CD14-positive monocyte (primary cell): ENCODE data around the gene FNDC1. TPM values are rescaled to one million over a fixed set of nuclear protein-coding genes. Genes with fewer than 3 reads are reported as not detected.

Source experiments
- DNase-seq, 3 donors: peaks; one replicate each; pipeline ENCODE4 v3.0.0-alpha.2; 2011 to 2022
- H2AFZ ChIP-seq: 2 replicates; pipeline ENCODE4 v1.6.0; 2012; ENCODE audit warnings: mild to moderate bottlenecking, low read depth, low read length, inconsistent platforms; ENCODE audit not compliant: insufficient read depth, poor library complexity, severe bottlenecking
- H3K27ac ChIP-seq, 2 donors: 1 replicate in 1 of 2; 2 replicates in 1 of 2; pipeline ENCODE4 v1.5.1; 2012 to 2013; ENCODE audit warnings: low read length in 2 of 2, control low read depth in 1 of 2, inconsistent platforms in 1 of 2, low read depth in 1 of 2, mild to moderate bottlenecking in 1 of 2
- H3K27me3 ChIP-seq, 2 donors: one replicate each; pipeline versions ENCODE4 v1.6.0 to v1.6.1; 2011 to 2013; ENCODE audit warnings: low read length in 2 of 2; ENCODE audit not compliant: control insufficient read depth in 2 of 2, insufficient read depth in 2 of 2
- H3K36me3 ChIP-seq, 2 donors: replicated peaks in 1 of 2; 1 replicate in 1 of 2; 2 replicates in 1 of 2; pipeline versions ENCODE4 v1.5.1 to v1.6.1; 2012 to 2013; ENCODE audit warnings: low read length in 2 of 2, control low read depth in 1 of 2, inconsistent platforms in 1 of 2, mild to moderate bottlenecking in 1 of 2; ENCODE audit not compliant: insufficient read depth in 2 of 2, control insufficient read depth in 1 of 2
- H3K4me1 ChIP-seq, 2 donors: 1 replicate in 1 of 2; 2 replicates in 1 of 2; pipeline versions ENCODE4 v1.5.1 to v1.6.1; 2012 to 2013; ENCODE audit warnings: low read length in 2 of 2, control low read depth in 1 of 2, inconsistent platforms in 1 of 2, mild to moderate bottlenecking in 1 of 2, moderate library complexity in 1 of 2; ENCODE audit not compliant: insufficient read depth in 2 of 2, control insufficient read depth in 1 of 2
- H3K4me2 ChIP-seq: replicated peaks from 2 replicates; pipeline ENCODE3; 2012; ENCODE audit warnings: low read length, moderate library complexity, mild to moderate bottlenecking; ENCODE audit not compliant: poor library complexity, severe bottlenecking; ENCODE audit errors: extremely low read depth
- H3K4me3 ChIP-seq, 3 experiments: fragments of 200-600 bp in 1 of 3; sonication (generic) in 1 of 3; replicated peaks in 1 of 3; 1 replicate in 2 of 3; 2 replicates in 1 of 3; pipeline ENCODE4 v1.5.1; 2011 to 2013; ENCODE audit warnings: low read length in 3 of 3, mild to moderate bottlenecking in 3 of 3, control low read depth in 2 of 3, low read depth in 2 of 3, inconsistent platforms in 1 of 3, moderate library complexity in 1 of 3
- H3K79me2 ChIP-seq: 2 replicates; pipeline ENCODE4 v1.6.0; 2012; ENCODE audit warnings: mild to moderate bottlenecking, control low read depth, inconsistent platforms, low read length, moderate library complexity; ENCODE audit not compliant: insufficient read depth
- H3K9ac ChIP-seq: 2 replicates; pipeline ENCODE4 v1.6.0; 2017; ENCODE audit warnings: low read length, mild to moderate bottlenecking; ENCODE audit not compliant: insufficient read depth, poor library complexity, severe bottlenecking
- H3K9me3 ChIP-seq, 2 donors: replicated peaks in 1 of 2; 1 replicate in 1 of 2; 2 replicates in 1 of 2; pipeline versions ENCODE4 v1.5.1 to v1.6.1; 2012 to 2013; ENCODE audit warnings: low read length in 2 of 2, control low read depth in 1 of 2; ENCODE audit not compliant: control insufficient read depth in 1 of 2, insufficient read depth in 1 of 2
- H4K20me1 ChIP-seq: 2 replicates; pipeline ENCODE4 v1.6.0; 2012; ENCODE audit warnings: mild to moderate bottlenecking, low read length, control low read depth, moderate library complexity; ENCODE audit not compliant: insufficient read depth
- H3K27ac Mint-ChIP-seq, 7 donors: one replicate each; pipeline ENCODE4 v1.8.0; 2020; ENCODE audit warnings: mild to moderate bottlenecking in 7 of 7, mixed read lengths in 7 of 7, moderate library complexity in 6 of 7, inconsistent platforms in 2 of 7
- H3K27me3 Mint-ChIP-seq, 3 donors: one replicate each; pipeline ENCODE4 v1.8.0; 2021 to 2022; ENCODE audit warnings: low read depth in 3 of 3, mild to moderate bottlenecking in 3 of 3, mixed read lengths in 3 of 3, moderate library complexity in 3 of 3, inconsistent platforms in 1 of 3
- H3K36me3 Mint-ChIP-seq, 2 donors: one replicate each; pipeline ENCODE4 v1.8.0; 2020; ENCODE audit warnings: mixed read lengths in 2 of 2, inconsistent platforms in 1 of 2, mild to moderate bottlenecking in 1 of 2
- H3K4me1 Mint-ChIP-seq: one replicate; pipeline ENCODE4 v1.8.0; 2020; ENCODE audit warnings: mild to moderate bottlenecking, mixed read lengths
- H3K4me3 Mint-ChIP-seq, 2 donors: one replicate each; pipeline ENCODE4 v1.8.0; 2020; ENCODE audit warnings: mild to moderate bottlenecking in 2 of 2, mixed read lengths in 2 of 2, moderate library complexity in 1 of 2
- H3K9me3 Mint-ChIP-seq, 7 donors: one replicate each; pipeline ENCODE4 v1.8.0; 2020 to 2022; ENCODE audit warnings: mixed read lengths in 7 of 7, mild to moderate bottlenecking in 6 of 7, moderate library complexity in 6 of 7, inconsistent platforms in 2 of 7
- CTCF ChIP-seq: fragments of 200-600 bp; IDR thresholded peaks from one replicate; pipeline ENCODE4 v1.8.0; 2022; ENCODE audit warnings: antibody characterized with exemption, mild to moderate bottlenecking
- WGBS: methylation state at CpG from one replicate; pipeline ENCODE4 v1.1.5; 2013; ENCODE audit warnings: missing lambda C conversion rate; ENCODE audit not compliant: insufficient coverage; 5-methylcytosine and 5-hydroxymethylcytosine counted together
- intact Hi-C, 2 donors: fragments of 100-400 bp; cut with micrococcal nuclease; formaldehyde crosslinking; loops; one replicate each; pipeline versions ENCODE4 v1.15.0 to v1.15.1; 2023
- polyA plus RNA-seq, 3 donors: library from polyadenylated mRNA; depleted of rRNA in 1 of 3; unstranded in 2 of 3; stranded (reverse) in 1 of 3; fragments of 300-500 nt in 2 of 3; fragments of >200 nt in 1 of 3; fragmentation: Illumina TruSeq in 2 of 3; gene quantifications; 1 replicate in 2 of 3; 2 replicates in 1 of 3; pipeline ENCODE4 v1.2.3, GENCODE V29; 2012 to 2021

The FNDC1 gene
- polyA plus RNA-seq, 3 donors, result not detected

DNA sequence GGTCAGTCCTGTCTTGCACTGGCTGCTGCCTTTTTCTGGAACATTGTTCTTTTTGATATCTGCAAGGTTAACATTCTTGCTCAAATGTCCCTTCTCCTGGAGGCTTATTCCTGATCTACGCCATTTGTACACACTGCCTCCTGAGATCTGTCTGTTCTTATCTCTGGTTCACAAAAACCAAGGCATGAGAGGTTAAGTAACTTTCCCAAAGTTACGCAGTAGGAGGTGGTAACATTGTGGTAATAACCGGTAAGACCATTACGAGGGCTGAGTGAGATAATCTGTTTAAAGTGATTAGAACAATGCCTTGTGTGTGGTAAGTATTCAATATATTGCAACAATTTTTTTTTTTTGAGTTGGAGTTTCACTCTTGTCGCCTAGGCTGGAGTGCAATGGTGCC lies 132.1 kb downstream of the FNDC1 start:
- Histone ChIP-seq H3K9me3 (no peaks in the 10 kb centered on the region), H3K9ac (no peak overlapping the region), H3K36me3 (no peaks in the 10 kb centered on the region), H2AFZ (no peak overlapping the region), H3K27ac (no peak overlapping the region), H3K27me3 (peaks cover 0 to 2% of the 10 kb centered on the region in 2 donors), H3K4me3 (no peak overlapping the region), H3K79me2 (no peaks in the 10 kb centered on the region), H3K4me2 (no peak overlapping the region), H4K20me1 (no peaks in the 10 kb centered on the region), H3K4me1 (no peaks in the 10 kb centered on the region)
- intact Hi-C loops, result no loop called here
- H3K9me3 Mint-ChIP-seq, result peaks cover 0 to 5% (median 0%) of the 10 kb centered on the region in 7 donors
- no peaks in the 10 kb centered on the region for H3K36me3 Mint-ChIP-seq
- no peak overlapping the region for H3K4me3 Mint-ChIP-seq
- 100% methylated on average over 1 of the region's 5 CpGs for WGBS
- H3K27ac Mint-ChIP-seq, result no peak overlapping the region
- peaks cover 4 to 8% (median 6%) of the 10 kb centered on the region in 3 donors for H3K27me3 Mint-ChIP-seq
- TF ChIP-seq CTCF, result no peak
- DNase-seq, result no peak
- no peaks in the 10 kb centered on the region for H3K4me1 Mint-ChIP-seq

GRCh38 chr6:159301810-159302593 lies 132.8 kb downstream of the FNDC1 start:
- Mint-ChIP-seq H3K27me3 (peaks cover 4 to 8% (median 6%) of the 10 kb centered on the region in 3 donors), H3K9me3 (peaks cover 0 to 5% (median 0%) of the 10 kb centered on the region in 7 donors), H3K36me3 (no peaks in the 10 kb centered on the region), H3K4me3 (no peak overlapping the region), H3K27ac (no peak overlapping the region), H3K4me1 (no peaks in the 10 kb centered on the region)
- Histone ChIP-seq H3K4me3 (no peak overlapping the region), H3K36me3 (no peaks in the 10 kb centered on the region), H3K27me3 (peaks cover 0 to 2% of the 10 kb centered on the region in 2 donors), H3K79me2 (no peaks in the 10 kb centered on the region), H3K9ac (no peak overlapping the region), H3K27ac (no peak overlapping the region), H3K9me3 (no peaks in the 10 kb centered on the region), H4K20me1 (no peaks in the 10 kb centered on the region), H3K4me1 (no peaks in the 10 kb centered on the region), H3K4me2 (no peak overlapping the region), H2AFZ (no peak overlapping the region)
- intact Hi-C loops, result no loop called here
- TF ChIP-seq CTCF, result no peak
- 93% methylated on average over 2 of the region's 7 CpGs for WGBS
- no peak for DNase-seq
